GM21737 (cell line): ENCODE results near the gene BOLA2B.
"Not testable (repeated sequence)": the region's sequence is repeated elsewhere in the genome, so short reads cannot be mapped to it uniquely, and the experiment has no call there.

Source experiments
- ATAC-seq: cut with Tn5 transposase; IDR thresholded peaks from one replicate; pipeline ENCODE4 v1.9.1; 2021; ENCODE audit warnings: mild to moderate bottlenecking, moderate library complexity; ENCODE audit not compliant: unreplicated experiment

BOLA2B gene

GRCh38 chr16:30193615-30194014, at the start of gene BOLA2B, which contains the start of gene SLX1A:
Gene BOLA2B, minus strand, starts transcription at chr16:30193666. Its CDS starts 71 bp downstream, at chr16:30193595.
Gene SLX1A, plus strand, starts transcription at chr16:30193875. Its CDS starts 210 bp downstream, at chr16:30194085.
- peak; percentile 78 for ATAC-seq

- not testable (repeated sequence) for ATAC-seq
Observed at GRCh38 chr16:30217082-30217481, 23.6 kb upstream of the BOLA2B start.

GRCh38 chr16:30211414-30211813, 17.9 kb upstream of the BOLA2B start:
- ATAC-seq, result not testable (repeated sequence)

GRCh38 chr16:30209032-30209431, 15.6 kb upstream of the BOLA2B start:
- not testable (repeated sequence) for ATAC-seq

GRCh38 chr16:30207063-30207704, 13.7 kb upstream of the BOLA2B start:
- ATAC-seq, result not testable (repeated sequence)

- not testable (repeated sequence) for ATAC-seq
Observed at GRCh38 chr16:30206252-30206651, 12.8 kb upstream of the BOLA2B start.

GRCh38 chr16:30205541-30206236, 12.2 kb upstream of the BOLA2B start:
- not testable (repeated sequence) for ATAC-seq

- ATAC-seq, result not testable (repeated sequence)
Observed at GRCh38 chr16:30199608-30200343, 6.3 kb upstream of the BOLA2B start.

- not testable (repeated sequence) for ATAC-seq
Observed at GRCh38 chr16:30199049-30199448, 5.6 kb upstream of the BOLA2B start, which contains the start of gene SULT1A3. Gene SULT1A3, plus strand, starts transcription at chr16:30199255. Its CDS starts 1,474 bp downstream, at chr16:30200729.

GRCh38 chr16:30197001-30197400, 3.5 kb upstream of the BOLA2B start:
- not testable (repeated sequence) for ATAC-seq

- ATAC-seq, result peak; percentile 55
Observed at GRCh38 chr16:30194172-30194925, 883 bp upstream of the BOLA2B start.

- peak; percentile 13 for ATAC-seq
Observed at GRCh38 chr16:30193098-30193497, 368 bp downstream of the BOLA2B start.

- not testable (repeated sequence) for ATAC-seq
Observed at GRCh38 chr16:30191158-30191557, 2.3 kb downstream of the BOLA2B start.

GRCh38 chr16:30187971-30188561, 5.4 kb downstream of the BOLA2B start:
- no peak for ATAC-seq

- ATAC-seq, result no peak
Observed at GRCh38 chr16:30187556-30187865, 6.0 kb downstream of the BOLA2B start.

GRCh38 chr16:30186782-30187555, 6.5 kb downstream of the BOLA2B start:
- no peak for ATAC-seq

- no peak for ATAC-seq
Observed at GRCh38 chr16:30186444-30186781, 7.1 kb downstream of the BOLA2B start.

GRCh38 chr16:30185683-30186421, 7.6 kb downstream of the BOLA2B start:
- peak; percentile 22 for ATAC-seq
